Measurements from ENCODE around the gene ZFYVE19. TPM values are rescaled to one million over a fixed set of nuclear protein-coding genes. Genes with fewer than 3 reads are reported as not detected.

ZFYVE19 gene
- total and polyA plus RNA-seq, 2 of the 13 experiments (the other 11 are each of a cell fraction or from before 2014, with no cell fraction given) = 23.3 to 44.0 TPM

GRCh38 chr15:40790718-40791117, 16.2 kb upstream of the ZFYVE19 start:
- H3K9me3 ChIP-seq (ENCODE audit: low read length) = no peaks in the 10 kb centered on the region
- H2AFZ ChIP-seq (ENCODE audit: low read length) = no peak overlapping the region
- peaks cover 56% of the 10 kb centered on the region for H3K4me1 ChIP-seq (ENCODE audit: insufficient read depth, low read length)
- FAIRE-seq (no peak), ATAC-seq (no peak), DNase-seq (ENCODE audit: low spot score) (no peak)
- 0 out of 5 replicates have a peak, but pooled peaks cover 0 to 4% of the 10 kb centered on the region in 2 experiments for H3K36me3 ChIP-seq (replicated peaks in 1 of 2; ENCODE audit: control insufficient read depth in 1 of 2, insufficient read depth in 2 of 2, low read length in 2 of 2)
- H3K9ac ChIP-seq (ENCODE audit: insufficient read depth, low read depth, low read length) = no peak overlapping the region
- 98% methylated on average over 3 of the region's 3 CpGs for WGBS (ENCODE audit: low lambda C conversion rate)
- no peaks in the 10 kb centered on the region for H3K27me3 ChIP-seq (ENCODE audit: control insufficient read depth in 1 of 2, insufficient read depth in 2 of 2, low read length in 2 of 2)
- TF ChIP-seq ZNF468 (CRISPR knock-in tag; IDR thresholded peaks at IDR 0.05) = no peak
- TF ChIP-seq PRPF4 (IDR thresholded peaks at IDR 0.05; ENCODE audit: low read depth, low read length, poor library complexity, severe bottlenecking) = no peak
- TF ChIP-seq ZNF589 (CRISPR knock-in tag; conservative IDR thresholded peaks at IDR 0.05) = no peak
- no peak for TF ChIP-seq ZNF274 (CRISPR knock-in tag; IDR thresholded peaks at IDR 0.05)
- TF ChIP-seq ZBTB43 (CRISPR knock-in tag; conservative IDR thresholded peaks at IDR 0.05) = no peak
- TF ChIP-seq ZNF446 (CRISPR knock-in tag; IDR thresholded peaks at IDR 0.05) = no peak
- no peak for TF ChIP-seq ZNF879 (CRISPR knock-in tag; IDR thresholded peaks at IDR 0.05)
- TF ChIP-seq ELF4 (CRISPR knock-in tag; IDR thresholded peaks at IDR 0.05; ENCODE audit: borderline replicate concordance) = no peak
- TF ChIP-seq CENPBD1 (CRISPR knock-in tag; IDR thresholded peaks at IDR 0.05; ENCODE audit: borderline replicate concordance, low read depth) = no peak
- H4K20me1 ChIP-seq (ENCODE audit: insufficient read depth, low read length) = no peaks in the 10 kb centered on the region
- CTCF ChIA-PET (ENCODE audit: low intra/inter-chr PET ratio, low total read pairs) = no interaction called here
- intact Hi-C loops (cut with micrococcal nuclease; ENCODE audit: unreplicated experiment) = no loop called here
- in situ Hi-C loops (cut with HindIII; ENCODE audit: extremely low pct_ligation_motif_present, low pct_unique_long_range_greater_than_20kb) = no loop called here
- BruUV-seq (replicated peaks) = no TSS peak
- POLR2A ChIA-PET = interaction anchor here (1.0 to 1.4 kb wide), 2 partner anchors 11 to 17 kb away, joined by 3 to 4 read pairs; partner anchors contain the start of genes DNAJC17 and ZFYVE19
- no peak overlapping the region for H3K27ac ChIP-seq (ENCODE audit: extremely low read length, insufficient read depth, low read length)
- H3K4me3 ChIP-seq (replicated peaks in 1 of 3; ENCODE audit: insufficient read depth in 1 of 3, low read depth in 2 of 3, low read length in 3 of 3) = no peak overlapping the region
- no peak overlapping the region for H3K4me2 ChIP-seq (ENCODE audit: low read depth, low read length)
- H3K79me2 ChIP-seq (ENCODE audit: insufficient read depth, low read length) = peaks cover 18% of the 10 kb centered on the region

Data from HepG2 (cell line).